HG02588 (cell line): ENCODE data around the gene SEC61A2.
"Not testable (repeated sequence)": the region's sequence is repeated elsewhere in the genome, so short reads cannot be mapped to it uniquely, and the experiment has no call there.

ENCODE experiments used
- ATAC-seq: cut with Tn5 transposase; IDR thresholded peaks from one replicate; pipeline ENCODE4 v1.9.1; 2021; ENCODE audit warnings: mild to moderate bottlenecking, moderate library complexity; ENCODE audit not compliant: unreplicated experiment

Gene SEC61A2

DNA sequence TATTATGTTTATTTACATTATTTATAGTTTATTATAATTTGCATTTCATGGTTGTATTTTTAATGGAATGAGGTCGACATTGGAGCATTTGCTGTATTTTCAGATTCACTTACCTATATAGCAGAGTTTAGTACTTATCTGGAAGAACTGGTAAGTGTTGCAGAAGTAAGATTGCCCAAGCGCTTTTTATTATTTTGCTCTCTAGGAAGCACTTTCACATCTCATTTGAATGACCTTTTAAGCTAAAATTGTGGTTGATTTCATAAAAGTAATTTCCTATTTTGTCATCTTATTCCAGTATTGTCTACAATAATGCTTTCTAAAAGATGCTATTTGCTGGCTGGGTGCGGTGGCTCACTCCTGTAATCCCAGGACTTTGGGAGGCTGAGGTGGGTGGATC, 28.6 kb downstream of the SEC61A2 start:
- ATAC-seq, result no peak

- ATAC-seq, result no peak
Measured at GRCh38 chr10:12160664-12161063, 31.2 kb downstream of the SEC61A2 start.

DNA sequence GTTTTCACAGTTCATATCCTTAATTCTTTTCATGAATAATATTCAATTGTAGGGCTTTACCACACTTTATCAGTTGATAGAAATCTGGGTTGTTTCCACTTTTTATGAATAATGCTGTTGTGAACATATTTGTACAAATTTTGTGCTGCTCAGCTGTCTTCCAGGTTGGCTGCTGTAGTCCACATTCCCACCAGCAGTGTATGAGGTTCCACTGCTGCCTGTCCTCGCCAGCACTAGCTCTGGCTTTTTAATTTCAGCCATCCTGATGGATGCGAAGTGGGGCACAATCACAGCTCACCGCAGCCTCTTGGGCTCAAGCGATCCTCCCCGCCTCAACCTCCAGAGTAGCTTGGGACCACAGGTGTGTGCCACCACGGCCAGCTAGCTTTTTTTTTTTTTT, 33.5 kb downstream of the SEC61A2 start:
- no peak for ATAC-seq

- ATAC-seq, result no peak
Measured at GRCh38 chr10:12164085-12164484, 34.6 kb downstream of the SEC61A2 start.

GRCh38 chr10:12165036-12165435, 35.6 kb downstream of the SEC61A2 start:
- ATAC-seq, result no peak

- no peak for ATAC-seq
Measured at GRCh38 chr10:12165999-12166775, 36.7 kb downstream of the SEC61A2 start.

GRCh38 chr10:12171512-12171911, 42.0 kb downstream of the SEC61A2 start:
- not testable (repeated sequence) for ATAC-seq

GRCh38 chr10:12177642-12178041, 48.2 kb downstream of the SEC61A2 start:
- no peak for ATAC-seq

DNA sequence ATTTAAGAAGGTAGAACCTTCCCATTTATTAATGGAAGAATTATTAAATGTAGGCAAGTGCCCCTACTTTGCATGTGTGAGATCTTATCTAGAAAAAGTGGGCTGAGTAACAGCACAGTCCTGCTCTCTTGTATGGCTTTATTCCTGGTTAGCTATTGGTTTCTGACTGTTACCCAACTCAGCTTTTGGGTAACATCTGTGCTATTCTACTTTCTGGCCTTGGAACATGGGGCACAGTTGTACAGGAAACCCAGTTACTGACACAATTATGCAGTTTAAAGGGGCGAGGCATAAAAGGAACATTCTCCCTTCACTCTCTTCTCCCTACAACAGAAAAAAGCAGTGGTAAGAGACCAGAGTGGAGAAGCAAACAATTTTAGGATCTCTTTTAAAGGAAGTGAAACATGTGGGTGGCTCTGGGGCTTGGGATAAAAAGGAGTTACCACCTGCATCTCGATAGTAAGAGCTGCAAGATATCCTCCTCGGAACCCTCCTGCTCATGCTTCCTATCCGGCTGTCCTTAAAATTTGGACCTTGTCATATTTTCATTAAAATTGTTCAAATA, 50.2 kb downstream of the SEC61A2 start:
- ATAC-seq, result no peak

DNA sequence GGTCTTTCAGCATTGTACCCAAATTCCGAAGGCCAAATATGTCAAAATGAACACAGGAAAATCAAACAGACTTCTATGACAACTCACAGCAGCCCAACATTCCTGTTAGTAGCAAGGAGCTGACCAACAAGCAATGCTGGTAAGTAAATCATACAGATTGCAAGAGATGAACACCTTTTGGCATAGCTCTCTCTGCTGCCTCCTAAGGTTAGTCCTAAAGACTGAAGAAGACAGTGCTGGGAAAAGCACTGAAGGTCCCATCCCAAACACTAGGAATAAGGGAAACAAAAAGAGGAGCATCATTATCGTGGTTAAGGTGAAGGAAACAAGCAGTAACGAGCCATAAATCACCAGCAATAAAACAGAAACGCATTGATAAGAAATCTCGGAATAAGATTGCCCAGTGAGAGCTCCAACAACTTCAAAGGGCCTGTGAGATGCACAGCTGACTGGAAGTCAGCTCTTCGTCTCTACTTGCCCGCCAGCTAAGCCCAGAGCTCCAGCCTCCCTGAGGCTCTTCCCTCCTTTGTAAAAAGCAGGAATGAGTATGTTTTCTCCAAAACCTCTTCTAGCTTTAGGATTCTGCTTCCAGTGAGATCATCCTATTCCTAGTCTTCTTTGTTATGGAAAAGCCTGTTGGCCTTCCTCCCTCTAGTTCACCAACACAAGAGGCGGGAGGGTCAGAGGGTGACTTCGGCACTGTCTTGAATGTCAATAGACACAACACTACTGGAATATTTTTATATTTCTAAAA, 50.9 kb downstream of the SEC61A2 start:
- ATAC-seq, result no peak

DNA sequence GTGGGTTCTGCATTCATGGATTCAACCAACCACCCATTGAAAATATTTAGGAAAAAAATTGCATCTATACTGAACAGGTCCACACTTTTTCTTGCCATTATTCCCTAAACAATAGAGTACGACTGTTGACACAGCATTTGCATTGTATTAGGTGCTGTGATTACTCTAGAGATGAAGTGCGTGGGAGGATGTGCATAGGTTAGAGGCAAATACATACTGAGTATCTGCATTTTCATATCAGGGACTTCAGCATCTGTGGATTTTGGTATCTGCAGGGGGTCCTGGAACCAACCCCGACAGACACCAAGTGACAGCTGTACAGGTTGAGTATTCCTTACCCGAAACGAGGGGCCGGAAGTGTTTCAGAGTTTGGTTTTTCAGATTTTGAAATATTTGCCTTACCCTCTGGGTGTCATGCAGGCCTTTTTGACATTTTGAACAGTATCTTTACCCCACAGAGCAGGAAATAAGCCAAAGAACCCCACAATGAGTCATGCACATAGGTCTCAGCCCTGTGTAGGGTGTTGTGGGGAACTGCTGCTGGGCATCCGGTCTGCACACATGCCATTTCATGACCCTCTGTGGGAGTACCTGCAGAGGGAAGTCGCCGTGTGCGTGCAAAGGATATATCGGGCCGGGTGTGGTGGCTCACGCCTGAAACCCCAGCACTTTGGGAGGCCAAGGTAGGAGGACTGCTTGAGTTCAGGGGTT, 51.7 kb downstream of the SEC61A2 start:
- ATAC-seq, result no peak

- no peak for ATAC-seq
Measured at GRCh38 chr10:12184165-12184564, 54.7 kb downstream of the SEC61A2 start.

- ATAC-seq, result no peak
Measured at GRCh38 chr10:12186323-12186722, 56.8 kb downstream of the SEC61A2 start.

- ATAC-seq, result no peak
Measured at GRCh38 chr10:12187321-12187905, 57.9 kb downstream of the SEC61A2 start.

- no peak for ATAC-seq
Measured at GRCh38 chr10:12188656-12189055, 59.2 kb downstream of the SEC61A2 start.

DNA sequence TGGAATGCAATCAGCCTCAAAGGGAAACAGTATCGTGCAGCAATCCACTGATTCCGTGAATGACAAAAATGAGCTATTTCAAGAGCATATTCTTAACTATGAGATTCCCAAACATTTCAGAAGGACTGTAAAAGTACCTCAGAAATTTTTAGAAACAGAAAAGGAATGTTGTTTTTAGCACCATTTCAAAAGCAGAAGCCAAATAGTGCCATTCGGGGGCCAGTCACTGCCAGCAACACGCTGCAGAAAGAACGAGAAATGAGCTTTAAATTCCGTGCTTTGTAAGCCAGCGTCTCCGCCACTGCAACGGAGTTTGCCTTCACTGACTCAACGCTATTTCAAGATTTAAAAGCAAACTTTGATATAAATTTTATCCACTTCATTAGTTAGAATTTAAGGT, 59.9 kb downstream of the SEC61A2 start:
- ATAC-seq, result no peak

DNA sequence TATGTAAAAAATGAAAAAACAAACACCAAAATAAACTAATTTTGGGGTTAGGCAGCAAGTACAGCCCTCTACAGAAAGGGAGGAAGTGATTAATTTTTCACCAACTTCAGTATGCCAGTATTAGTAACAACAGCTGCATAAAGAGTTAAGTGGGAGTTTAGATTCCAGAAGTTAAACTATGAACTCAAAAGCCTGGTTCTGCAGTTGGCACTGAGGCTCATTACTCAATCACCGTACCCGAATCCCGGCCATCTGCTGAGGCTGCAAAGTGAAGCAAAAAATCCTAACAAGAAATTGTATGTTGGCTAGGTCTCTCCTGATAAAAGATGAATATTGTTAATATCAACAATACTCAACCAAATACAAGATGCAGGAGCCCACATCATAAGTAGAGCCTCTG, 62.2 kb downstream of the SEC61A2 start:
- no peak for ATAC-seq

GRCh38 chr10:12193193-12193592, 63.7 kb downstream of the SEC61A2 start:
- ATAC-seq, result no peak

GRCh38 chr10:12194752-12195271, 65.3 kb downstream of the SEC61A2 start:
- no peak for ATAC-seq

DNA sequence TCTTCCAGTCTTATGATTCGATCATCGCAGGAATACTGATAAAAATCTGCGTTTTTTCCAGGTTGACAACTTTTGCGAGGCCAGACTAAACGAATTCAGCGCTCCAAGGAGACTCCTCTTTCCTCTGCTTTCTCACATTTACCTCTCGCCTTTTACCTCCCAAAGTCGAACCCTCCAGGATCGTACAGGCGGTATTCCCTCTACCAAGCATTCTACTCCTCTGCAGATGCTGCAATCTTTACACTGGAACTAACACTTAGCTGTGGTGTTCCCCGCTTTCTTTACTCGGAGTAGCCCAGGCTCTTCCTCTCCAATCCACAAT, 65.8 kb downstream of the SEC61A2 start:
- ATAC-seq, result no peak
